ENCODE measurements around the gene GPR25.

DNA sequence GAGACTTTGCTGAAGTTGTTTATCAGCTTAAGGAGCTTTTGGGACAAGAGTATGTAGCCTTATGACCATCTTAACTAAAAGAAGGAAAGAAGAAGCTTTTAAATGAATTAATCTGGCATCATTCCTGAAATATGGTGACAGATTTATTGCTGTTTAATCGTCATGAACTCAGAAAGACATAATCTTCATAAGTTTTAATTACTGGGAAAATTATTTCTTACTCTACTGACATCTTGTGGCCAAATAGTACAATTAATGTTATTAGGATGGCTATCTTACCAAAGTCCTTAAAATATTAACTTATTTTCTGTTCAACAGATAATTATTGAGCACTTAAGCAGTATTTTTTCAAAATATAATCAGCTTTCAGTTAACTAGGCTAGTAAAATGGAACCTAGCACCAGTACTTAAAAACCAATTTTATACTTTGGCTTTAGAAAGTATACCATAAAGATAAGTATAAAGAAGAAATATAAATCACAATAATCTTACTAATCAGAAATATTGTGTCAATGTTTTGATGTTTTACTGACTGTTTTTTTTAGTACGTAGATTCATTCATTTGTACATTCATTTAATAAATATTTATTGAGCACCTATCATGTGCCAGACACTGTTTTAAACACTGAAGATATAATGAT lies 34.7 kb upstream of the GPR25 start:
- TF ChIP-seq POLR2AphosphoS5 (IDR thresholded peaks at IDR 0.05; ENCODE audit: low read depth, low read length) (no peak), POLR2A (IDR thresholded peaks at IDR 0.05; ENCODE audit: low read depth, low read length) (no peak)
